NCI-H2196 treated with DMSO at 0.1 percent for 48 hours (cell line): Measurements from ENCODE around the gene SEMA5B.

Experiments used
- DNase-seq: peaks from one replicate; lab custom pipeline; 2025; ENCODE audit not compliant: unreplicated experiment; lab: John Stamatoyannopoulos, UW

Gene SEMA5B

DNA sequence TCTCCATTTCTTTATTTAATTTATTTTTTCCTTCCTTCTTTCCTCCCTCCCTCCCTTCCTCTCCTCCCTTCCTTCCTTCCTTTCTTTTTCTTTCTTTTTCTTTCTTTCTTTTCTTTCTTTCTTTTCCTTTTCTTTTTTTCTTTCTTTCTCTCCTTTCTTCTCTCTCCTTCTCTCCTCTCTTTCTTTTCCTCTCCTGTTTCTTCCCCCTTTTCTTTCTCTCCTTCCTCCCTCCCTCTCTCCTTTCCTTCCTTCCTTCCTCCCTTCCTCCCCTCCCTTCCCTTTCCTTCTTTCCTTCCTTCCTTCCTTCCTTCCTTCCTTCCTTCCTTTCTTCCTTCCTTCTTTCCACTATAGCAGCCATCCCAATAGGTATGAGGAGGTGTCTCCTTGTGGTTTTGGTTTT, 32.5 kb upstream of the SEMA5B start:
- DNase-seq, result no peak

DNA sequence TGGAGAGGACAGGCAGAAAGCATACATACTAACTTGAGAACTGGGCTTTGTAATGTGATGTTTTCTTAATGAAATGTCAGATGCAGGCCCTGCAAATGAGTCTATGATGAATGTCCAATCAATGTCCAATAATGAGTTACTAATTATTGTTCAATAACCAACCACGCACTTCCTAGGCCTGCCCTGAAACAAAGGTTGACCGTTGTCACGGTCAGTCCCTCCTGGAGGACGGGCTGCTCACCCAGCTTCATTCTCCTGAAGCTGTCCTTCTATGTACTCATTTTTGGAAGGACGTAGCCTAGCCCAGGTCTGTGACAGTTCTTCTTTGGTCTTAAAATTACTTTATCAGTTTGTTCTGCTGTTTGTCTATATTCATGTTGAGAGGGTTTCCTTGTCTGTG, 30.9 kb upstream of the SEMA5B start:
- DNase-seq, result no peak

DNA sequence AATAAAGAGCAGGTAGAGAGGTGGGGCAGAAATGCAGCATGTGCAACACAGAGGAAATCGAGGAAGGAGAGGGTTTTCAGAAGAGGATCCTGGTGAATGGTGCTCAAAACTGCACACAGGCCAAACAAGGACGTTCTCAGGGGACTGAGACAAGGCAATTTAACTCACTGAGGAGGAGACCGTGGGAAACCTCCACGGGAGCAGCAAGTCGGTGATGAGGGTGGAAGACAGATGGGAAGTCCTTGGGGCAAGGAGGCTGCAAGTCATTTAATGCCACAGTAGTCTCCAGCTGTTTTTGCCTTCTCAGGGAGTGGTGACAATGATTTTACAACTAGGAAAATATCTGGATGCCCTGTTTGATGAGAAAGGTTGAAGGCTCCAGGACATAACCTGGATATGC, 27.8 kb upstream of the SEMA5B start:
- no peak for DNase-seq

DNA sequence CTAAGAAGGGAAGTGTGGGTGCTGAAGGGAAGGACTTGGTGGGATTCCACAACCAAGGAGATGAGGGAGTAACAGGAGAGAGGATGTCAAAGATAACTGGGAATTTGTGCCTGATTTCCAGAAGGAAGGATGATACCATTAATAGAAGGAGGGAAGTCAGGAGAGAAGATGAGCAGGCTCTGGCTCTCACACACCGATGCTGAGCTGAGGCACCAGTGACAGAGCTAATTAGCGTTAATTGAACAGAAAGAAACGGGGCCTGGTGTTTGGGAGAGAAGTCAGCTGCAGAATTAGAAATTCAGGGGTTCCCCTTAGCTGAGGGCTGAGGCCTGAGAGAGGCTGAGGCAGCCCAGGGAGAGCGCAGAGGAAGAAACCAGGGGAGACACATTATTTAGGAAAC, 27.4 kb upstream of the SEMA5B start:
- no peak for DNase-seq

DNA sequence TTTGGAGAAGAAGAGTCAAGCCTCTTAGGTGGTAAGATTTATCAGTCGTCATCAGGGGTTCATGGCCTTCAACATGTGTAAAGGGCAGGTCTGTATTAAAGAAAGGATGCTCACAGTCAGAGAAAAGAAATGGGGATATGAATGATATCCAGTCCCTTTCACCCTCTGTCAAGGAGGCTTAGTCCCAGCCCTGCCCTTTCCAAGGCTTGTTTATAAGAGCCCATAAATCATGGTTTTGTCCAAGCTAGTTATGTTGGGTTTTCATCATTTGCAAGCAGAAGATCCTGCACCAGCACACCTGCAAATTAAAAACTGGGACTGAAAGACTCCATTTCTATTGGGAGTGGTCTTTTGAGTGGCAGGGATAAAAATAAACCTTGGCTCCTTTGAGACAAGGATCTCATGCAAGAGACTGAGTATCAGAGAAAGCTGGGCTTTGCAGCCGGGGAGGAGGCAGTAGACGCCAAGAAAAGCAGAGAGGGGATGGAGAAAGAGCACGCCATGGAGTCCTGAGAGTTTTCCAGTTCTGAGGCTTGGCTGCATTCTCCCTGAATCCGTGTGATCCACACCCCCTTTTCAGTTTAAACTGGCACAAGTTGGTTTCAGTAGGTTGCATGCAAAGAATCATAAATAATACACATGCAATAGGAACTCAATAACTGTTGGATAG, 26.7 kb upstream of the SEMA5B start:
- DNase-seq, result no peak

DNA sequence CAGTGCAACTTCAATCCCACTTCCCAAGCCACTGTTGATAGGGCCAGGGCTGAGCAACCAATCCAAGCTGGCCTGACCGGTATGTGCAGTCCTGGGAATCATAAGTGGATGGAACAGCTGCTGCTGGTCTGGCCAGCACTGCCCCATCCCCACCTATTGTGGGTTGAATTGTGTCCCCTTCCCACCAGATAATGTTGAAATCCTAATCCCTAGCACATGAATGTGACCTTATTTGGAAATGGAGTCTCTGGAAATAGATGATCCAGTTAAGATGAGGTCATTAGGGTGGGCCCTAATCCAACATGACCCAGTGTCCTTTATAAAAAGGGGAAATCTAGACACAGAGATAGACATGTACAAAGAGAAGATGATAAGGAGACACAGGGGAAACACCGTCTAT, 25.5 kb upstream of the SEMA5B start:
- no peak for DNase-seq

DNA sequence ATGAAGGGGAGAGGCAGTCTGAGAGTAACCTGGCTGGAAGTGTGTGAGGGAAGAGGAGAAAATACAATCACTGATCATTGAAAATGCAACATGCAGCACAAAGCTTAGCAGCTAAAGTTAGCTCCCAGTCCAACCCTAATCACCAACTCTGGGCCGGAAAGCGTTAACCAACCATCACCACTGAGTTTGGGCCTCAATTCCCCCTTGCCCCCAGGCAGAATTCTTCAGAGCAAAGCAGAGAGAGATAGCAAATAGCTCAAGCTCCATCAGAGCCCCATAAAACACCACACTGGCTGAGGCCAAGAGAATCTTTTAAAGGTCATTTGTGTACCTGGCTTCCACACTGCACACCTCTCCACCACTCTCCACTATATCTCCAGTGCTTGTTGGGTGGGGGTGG, 23.1 kb upstream of the SEMA5B start:
- DNase-seq, result no peak

DNA sequence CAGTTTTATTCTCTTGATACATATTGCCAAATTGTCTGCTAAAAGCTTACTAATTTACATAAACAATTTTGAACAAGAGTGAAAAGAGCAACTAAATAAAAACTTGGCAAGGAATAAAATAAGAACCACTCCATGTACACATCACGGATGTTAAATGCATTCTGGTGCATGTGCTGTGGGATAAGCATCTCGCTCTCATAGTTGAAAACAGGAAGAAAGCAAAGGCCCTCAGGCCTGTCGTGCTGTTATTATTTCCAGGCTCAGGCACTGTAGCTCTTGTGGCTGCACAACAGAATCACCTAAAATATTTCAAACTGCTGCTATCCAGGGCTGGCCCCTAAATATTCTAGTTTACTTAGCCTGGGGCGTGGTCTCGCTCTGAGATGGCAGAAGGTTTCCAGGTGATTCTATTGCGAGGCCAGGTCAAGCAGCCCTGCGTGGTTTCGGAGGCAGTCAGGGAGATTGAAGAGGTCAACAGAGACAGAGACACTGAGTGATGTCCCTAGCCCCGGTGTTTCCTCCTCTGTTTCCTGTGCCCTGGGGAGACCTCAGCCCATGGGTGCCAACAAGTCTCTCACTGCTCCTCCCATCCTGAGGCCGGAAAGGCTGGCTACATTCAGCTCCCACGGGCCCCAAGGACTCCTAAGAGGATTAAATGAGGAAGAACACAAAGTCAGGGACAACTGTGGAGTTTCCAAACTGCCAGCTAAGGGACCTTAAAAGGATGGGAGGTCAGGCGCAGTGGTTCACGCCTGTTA, 21.1 kb upstream of the SEMA5B start:
- DNase-seq, result no peak

DNA sequence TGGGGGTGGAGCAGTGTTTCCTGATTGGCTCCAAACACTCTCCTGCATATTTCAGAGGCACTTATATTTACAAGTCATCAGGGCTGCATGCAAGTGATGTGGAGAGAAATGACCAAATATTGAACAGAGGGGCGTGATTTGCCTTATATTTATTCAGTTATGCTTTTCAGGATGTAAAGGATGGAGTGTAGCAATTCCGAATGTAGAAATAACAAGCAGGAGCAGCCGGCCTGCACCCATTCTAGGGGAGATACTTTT, 19.4 kb upstream of the SEMA5B start:
- DNase-seq, result no peak

DNA sequence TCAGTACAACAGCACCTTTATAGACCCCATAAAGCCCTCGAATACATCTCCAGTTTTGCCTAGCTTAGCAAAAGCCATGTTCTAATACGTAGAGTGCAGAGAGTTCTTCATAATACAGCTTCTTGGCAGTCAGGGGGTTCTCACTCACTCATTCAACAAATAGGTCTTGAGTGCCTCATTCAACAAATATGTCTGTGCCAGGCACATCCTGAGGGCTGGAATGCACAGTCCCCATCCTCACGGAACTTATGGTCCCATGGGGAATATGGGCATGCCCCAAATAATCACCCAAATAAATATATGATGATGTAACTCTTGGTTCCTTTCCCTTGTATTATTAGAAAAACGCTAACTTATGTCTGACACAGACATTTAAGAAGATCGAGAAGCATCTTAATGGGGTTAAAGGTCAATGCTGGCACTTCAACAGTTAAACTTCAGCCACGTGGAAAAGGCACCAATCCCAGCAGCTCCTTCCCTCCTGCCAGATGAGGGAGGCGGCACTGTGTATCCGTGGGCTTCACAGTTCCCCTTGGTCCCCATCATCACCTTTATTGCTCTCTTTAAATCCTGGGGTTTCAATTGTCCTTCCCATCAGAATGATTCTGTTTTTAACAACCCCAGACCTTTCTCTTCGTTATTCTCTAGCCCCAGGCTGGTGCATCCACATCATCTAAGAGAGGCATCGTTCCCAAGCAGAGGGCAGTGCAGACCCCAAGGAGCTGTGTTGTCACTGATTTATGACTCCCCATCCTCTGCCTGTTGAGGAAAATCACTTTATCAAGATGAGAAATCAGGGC, 18.9 kb upstream of the SEMA5B start:
- DNase-seq, result no peak

DNA sequence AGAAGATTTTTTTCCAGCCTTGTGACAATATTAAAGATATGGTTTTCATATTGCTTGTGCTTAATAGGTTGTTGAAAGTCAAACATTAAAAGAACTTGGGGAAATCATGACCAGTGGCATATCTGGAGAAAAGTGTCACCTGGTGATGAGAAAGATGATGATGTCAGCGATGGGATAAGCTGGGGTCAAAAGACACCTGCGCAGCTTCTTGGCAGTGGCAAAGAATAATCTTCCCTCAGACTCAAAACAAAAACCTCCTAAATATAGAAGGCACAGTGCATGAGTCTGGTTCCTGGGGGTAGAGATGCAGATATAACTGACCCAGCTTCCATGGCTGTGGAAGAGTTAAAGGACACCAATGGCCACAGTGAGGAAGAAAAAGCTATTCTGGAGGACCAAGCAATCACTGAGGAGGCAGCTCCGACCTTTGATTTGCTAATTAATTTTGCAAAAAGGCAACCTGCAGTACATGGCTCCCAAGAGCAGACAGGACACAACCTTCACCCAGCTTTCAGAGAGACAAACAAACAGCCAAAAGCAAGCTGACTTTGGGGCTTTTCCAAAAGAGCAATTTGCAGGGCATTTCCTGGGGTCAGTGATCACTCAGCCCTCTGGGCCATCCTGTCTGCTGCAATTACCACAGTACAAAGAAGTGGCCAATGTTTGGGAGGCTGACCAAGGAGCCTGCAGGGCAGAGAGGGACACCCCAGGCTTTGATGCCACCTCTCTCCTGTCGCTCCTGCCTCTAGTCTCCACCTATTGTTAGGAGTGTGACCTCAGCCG, 17.6 kb upstream of the SEMA5B start:
- no peak for DNase-seq

DNA sequence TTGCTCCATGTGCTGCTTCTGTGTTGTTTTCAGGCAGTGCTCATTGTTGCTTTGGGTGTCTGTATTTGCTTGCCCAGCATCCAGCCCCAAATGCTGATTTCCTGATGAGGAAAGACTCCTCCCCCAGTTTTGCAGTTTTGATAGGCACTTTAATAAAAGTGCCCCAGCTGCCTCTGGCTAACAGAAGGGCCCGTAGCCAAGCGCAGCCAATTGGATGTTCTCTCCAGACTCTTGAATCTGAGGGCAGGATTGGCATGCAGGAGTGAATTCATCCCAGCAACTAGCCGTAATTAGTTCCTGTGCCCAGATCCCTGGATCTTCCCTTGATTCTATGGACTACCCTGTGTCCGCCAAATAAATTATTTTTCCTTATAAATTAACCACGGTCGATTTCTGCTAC, 14.8 kb upstream of the SEMA5B start:
- DNase-seq, result no peak

DNA sequence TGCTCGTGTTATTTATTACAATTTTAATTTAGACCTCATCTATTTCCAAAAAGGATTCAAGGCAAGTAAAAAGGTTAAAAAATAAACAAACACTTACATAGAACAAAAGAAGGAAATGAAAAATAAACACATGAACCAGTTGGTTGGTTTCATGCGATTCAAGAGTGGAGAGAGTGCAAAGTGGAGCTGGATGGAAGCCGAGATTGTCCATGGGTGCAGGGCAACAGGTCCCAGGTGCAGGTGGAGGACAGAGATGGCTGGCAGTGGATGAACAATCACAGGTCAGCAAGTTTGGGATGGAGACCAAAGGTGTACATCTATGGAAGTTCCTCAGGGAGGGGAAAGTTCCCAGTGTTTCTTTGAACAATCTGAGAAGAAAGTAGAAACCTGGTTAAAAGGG, 11.6 kb upstream of the SEMA5B start:
- DNase-seq, result peak; percentile 44

DNA sequence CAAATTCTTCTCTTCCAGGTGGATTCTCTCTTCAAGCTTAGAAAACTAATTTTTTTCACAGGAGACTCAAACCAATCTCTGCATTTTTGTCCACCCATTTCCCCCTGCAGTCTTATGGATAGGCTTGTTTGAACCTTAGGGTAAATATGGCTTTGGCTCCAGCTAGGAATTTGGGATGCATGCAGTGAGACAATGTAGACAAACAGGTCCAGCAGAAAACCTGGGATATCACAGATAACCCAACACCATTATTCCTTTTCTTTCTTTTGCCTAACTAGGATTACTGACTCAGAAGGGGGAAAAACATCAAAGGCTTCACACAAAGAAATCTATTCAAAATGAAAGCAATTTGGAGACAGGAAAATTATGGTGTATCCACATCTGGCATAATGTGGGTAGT, 11.2 kb upstream of the SEMA5B start:
- no peak for DNase-seq

DNA sequence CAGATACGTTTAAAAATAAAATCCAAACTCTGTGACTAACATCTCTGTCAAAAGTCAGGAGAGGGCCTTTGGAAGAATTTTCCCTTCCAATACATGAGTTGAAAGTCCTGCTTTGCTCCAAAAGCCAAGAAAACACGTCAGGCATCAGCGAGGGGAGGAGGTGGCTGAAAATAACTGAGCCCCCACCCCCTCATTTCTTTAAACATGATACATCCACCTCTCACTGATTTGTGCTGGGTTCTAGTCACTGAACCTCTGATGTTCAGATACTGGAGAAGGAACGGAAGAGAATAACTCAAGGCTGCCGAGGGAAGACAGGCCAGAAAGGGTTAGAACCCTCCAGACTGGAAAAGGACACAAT, 9.4 kb upstream of the SEMA5B start:
- no peak for DNase-seq

DNA sequence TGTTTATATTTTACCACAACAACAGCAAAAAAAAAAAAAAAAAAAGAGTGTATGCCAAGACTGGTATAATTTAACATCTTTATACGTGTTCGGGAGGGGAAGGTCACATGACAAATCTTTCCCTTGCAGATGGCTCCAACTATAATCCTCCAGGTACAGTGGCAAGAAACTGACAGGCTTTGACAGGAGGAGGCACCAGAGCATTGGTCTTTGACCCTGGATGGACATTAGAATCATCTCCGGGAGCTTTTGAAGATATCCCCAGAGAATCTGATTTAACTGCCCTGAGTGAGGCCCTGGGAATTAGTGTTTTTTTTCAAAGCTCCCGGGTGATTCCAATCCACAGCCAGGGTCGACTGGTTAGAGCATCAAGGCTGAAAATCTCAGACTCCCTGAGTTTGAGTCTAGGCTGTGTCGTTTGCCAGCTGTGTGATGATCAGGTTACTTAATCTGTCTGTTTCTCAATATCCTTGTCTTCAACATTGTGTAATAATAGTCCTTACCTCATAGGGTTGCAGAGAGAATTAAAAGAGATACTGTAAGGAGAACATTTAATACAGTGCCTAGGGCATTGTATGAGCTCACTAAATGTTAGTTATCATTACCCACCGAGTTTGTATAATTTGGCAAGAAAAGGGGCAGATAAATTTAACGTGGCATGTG, 8.9 kb upstream of the SEMA5B start:
- DNase-seq, result no peak

DNA sequence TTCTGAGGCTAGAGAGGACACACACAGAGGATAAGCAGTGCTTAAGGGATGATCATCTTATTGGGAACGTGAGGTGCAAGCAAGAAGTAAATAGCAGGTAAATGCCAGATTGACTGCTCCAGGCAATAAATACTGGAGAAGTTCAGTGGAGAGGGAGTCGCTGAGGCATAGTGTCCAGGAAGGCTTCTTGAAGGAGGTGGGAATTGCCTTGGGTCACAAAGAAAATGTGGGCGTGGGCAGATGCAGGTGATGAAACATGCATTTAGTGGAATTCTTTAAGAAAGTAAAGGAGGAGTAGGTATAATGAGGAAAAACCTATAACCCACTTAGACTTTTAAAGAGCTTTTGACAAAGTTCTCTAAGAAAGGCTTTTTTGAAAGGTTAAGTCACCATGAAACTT, 7.4 kb upstream of the SEMA5B start:
- DNase-seq, result no peak

DNA sequence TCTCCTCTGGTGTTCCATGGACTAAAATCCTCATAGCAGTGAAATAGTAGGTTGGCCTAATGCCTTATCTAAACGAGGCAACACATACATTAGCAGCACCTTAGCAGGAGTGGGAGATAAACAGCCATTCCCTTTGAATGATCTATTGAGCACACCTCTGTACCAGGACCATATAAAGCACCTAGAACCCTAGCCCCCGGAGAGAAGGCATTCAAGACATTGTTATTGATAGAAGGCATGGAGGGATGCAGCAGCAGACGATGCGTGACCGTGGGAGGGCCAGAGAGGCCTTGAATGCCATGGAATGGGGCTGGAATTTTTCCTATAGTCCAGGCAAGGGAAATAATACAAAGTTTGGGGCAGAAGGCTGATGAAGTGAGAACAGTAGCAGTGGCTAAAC, 6.6 kb upstream of the SEMA5B start:
- DNase-seq, result no peak

DNA sequence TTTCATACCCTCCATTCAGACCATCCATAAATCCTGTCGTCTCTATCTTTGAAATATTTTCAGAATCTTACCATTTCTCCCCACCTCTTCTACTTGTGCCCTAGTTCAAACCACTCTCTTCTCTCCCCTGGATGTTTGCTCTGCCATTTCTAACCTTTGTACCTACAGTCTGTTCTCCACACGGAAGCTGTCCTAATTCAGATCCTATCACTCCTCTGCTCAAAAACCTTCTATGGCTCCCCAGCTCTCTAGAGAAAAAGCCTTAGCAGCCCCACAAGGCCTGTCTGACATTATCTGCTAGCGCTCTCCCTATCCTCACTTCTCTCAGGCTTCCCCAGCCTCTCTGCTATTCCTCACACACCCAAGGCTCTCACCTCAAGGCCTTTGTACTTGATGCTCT, 4.5 kb upstream of the SEMA5B start:
- DNase-seq, result no peak

DNA sequence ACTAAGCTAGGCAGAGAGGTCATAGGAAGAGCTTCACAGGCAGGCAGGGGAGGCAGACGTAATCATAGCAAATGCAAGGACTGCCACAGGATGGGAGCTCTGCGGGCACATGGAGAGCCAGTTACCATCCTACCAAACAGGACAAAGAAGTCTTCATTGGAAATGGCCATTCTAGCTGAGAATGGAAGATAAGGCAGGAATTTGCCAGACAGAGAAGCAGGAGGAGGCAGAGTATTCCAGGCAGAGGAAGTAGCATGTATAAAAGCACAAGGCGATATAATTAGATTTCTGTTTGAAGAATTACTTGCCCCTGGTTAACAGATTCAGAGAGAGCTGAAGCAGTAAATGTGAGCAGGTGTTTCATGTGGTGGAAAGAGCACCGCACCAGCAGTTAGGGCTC, 3.5 kb upstream of the SEMA5B start:
- DNase-seq, result no peak

DNA sequence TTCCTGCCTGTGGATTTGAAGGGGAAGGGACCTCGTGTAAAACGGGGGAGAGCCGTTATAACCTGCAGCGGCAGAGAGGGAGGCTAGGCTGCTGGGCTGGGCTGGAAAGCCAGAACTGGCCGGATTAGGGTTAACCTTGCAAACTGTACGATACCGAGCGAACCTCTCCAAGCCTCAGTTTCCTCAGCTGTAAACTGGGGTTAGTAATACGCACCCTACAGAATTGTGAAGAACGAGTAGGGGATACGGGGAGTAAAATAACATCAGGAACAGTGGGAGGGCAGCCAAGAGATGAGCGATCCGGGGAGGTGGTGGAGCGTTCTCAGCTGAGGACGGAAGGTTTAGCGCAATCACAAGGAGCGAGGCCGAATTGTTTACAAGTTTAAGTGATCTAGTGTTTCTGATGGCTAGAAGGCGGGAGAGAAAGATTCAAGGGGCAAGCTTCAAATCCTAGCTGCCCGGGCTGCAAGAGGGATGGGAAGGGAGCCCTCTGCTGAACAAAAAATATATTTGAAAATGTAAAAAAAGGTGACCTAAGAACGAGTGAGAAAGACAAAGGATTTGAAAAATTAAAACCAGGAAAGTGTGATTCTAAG, 768 bp upstream of the SEMA5B start:
- peak; percentile 88 for DNase-seq
